Activated CD4-positive, alpha-beta T cell treated with anti-CD3 and anti-CD28 coated beads, Interleukin-2, amount 10 ng/mL, durations not matched to agents 7 days and 5 days (primary cell): ENCODE measurements around the gene RAB27B. TPM values are rescaled to one million over a fixed set of nuclear protein-coding genes. Genes with fewer than 3 reads are reported as not detected.
A peak's percentile ranks its signal among the peaks of the same experiment; 100 is the strongest.

ENCODE experiments used
- CTCF ChIA-PET: fragments of 350-600 bp; sonication (Branson Sonifier 250); formaldehyde crosslinking; loops from one replicate; lab custom pipeline; 2021; ENCODE audit warnings: antibody characterized with exemption; lab: Charles Lee
- POLR2A ChIA-PET: fragments of 350-600 bp; sonication (Branson Sonifier 250); formaldehyde crosslinking; loops from one replicate; lab custom pipeline; 2021; ENCODE audit warnings: antibody characterized with exemption; lab: Charles Lee
- DNase-seq: peaks from one replicate; pipeline ENCODE4 v3.0.0-alpha.2; 2020
- H3K27ac Mint-ChIP-seq: one replicate; pipeline ENCODE4 v1.8.0; 2021; ENCODE audit warnings: mild to moderate bottlenecking, moderate library complexity, mixed read lengths
- H3K27me3 Mint-ChIP-seq: one replicate; pipeline ENCODE4 v1.8.0; 2021; ENCODE audit warnings: mixed read lengths
- H3K36me3 Mint-ChIP-seq: one replicate; pipeline ENCODE4 v1.8.0; 2021; ENCODE audit warnings: low read depth, mixed read lengths
- H3K4me1 Mint-ChIP-seq: one replicate; pipeline ENCODE4 v1.8.0; 2021; ENCODE audit warnings: mixed read lengths
- H3K4me3 Mint-ChIP-seq: one replicate; pipeline ENCODE4 v1.8.0; 2021; ENCODE audit warnings: mild to moderate bottlenecking, moderate library complexity, mixed read lengths
- H3K9me3 Mint-ChIP-seq: one replicate; pipeline ENCODE4 v1.8.0; 2021; ENCODE audit warnings: mixed read lengths
- total RNA-seq, 2 experiments: library from RNA; stranded (reverse); gene quantifications; one replicate each; pipeline ENCODE4 v1.2.3, GENCODE V29; 2021

The RAB27B gene, protein sequence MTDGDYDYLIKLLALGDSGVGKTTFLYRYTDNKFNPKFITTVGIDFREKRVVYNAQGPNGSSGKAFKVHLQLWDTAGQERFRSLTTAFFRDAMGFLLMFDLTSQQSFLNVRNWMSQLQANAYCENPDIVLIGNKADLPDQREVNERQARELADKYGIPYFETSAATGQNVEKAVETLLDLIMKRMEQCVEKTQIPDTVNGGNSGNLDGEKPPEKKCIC
- total RNA-seq: 1 to 10 TPM; 4.8 to 5.2 TPM

DNA sequence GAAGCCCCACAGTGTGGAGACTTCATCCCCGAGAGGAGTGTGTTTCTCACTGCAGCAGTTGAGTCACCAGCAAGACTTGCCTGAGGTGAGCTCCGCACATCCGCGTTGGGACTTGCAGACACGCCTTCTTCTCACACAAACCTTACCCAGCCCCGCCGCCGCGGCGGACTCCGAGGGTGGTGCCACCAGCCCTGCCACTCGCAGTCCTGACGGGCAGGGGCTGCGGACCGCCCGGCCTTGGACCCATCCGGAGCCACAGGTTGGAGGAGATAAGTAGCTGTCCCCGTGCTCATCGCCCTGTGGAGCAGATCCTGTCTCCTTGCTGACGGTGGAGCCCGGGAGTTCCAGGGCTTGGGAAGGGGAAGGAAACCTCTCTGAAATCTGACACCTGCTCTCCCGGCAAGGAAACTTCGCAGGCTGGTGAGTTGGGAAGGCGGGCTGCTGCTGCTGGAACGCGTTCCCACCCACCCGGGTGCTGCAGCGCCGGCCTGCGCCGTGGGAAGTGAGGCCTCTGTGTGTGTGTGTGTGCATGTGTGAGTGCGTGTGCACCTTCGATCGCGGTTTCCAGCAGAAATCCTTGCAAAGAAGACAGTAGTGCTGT, at the start of gene RAB27B:
RAB27B (plus strand) TSS at position 197 of the 601 bp plus-strand sequence. CDS start 49,109 bp downstream, outside the sequence.
- peak within 1 kb of the TSS; percentile 83 for H3K27ac Mint-ChIP-seq
- peaks cover 10% of the 10 kb centered on the region for H3K9me3 Mint-ChIP-seq
- H3K36me3 Mint-ChIP-seq: peaks cover 7% of the 10 kb centered on the region
- peaks cover 22% of the 10 kb centered on the region for H3K4me1 Mint-ChIP-seq
- peak; percentile 75 for DNase-seq
- H3K27me3 Mint-ChIP-seq: peaks cover 6% of the 10 kb centered on the region
- ChIA-PET POLR2A (interaction anchor here (0.6 kb wide), 1 partner anchor 14 kb away, joined by 3 read pairs; no protein-coding TSS in a partner anchor), CTCF (no interaction called here)
- H3K4me3 Mint-ChIP-seq: peak within 1 kb of the TSS; percentile 85

DNA sequence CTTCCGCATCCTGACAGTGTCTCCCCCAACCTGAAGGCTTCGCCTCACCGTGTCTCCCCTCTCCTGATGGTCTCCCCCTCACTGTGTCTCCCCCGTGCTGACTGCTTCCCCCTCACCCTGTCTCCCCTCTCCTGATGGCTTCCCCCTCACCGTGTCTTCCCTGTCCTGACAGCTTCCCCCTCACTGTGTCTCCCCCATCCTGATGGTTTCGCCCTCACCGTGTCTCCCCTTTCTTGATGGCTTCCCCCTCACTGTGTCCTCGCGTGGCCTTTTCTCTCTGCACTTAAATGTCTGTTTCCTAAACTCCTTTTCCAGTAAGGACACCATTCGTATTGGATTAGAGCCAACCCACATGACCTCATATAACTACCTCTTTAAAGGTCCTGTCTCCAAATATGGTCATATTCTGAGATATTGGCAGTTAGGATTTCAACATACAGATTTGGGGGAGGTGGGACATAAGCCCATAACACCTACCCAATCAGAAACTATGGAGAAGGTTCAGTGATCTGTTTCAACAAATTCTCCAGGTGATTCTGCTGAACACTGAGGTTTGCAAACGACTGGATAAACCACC, 47.9 kb upstream of the RAB27B start:
- ChIA-PET CTCF (no interaction called here), POLR2A (no interaction called here)
- Mint-ChIP-seq H3K36me3 (no peaks in the 10 kb centered on the region), H3K27ac (no peak overlapping the region), H3K4me3 (no peak overlapping the region), H3K27me3 (no peaks in the 10 kb centered on the region), H3K4me1 (peaks cover 16% of the 10 kb centered on the region), H3K9me3 (peaks cover 6% of the 10 kb centered on the region)
- no peak for DNase-seq

DNA sequence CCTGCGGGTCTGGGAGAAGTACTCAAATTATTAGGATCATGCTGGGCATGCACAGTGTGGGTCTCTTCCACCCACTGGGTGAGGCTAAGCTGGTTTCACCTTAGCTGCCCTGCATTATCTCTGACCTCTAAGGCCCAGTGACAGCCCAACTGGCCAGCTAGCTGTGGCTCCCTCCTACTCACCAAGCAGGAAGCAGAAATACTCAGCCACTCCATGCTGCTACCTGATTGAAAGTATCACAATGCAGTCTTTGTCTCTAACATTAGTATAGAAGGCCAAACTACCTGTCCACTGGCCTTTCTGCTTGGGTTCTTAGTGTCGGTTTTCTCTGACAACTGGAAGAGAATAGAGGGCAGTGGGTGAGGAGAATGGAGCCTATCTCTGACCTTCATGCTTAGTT, 47.3 kb upstream of the RAB27B start:
- Mint-ChIP-seq H3K27me3 (no peaks in the 10 kb centered on the region), H3K27ac (no peak overlapping the region), H3K36me3 (no peaks in the 10 kb centered on the region), H3K9me3 (peaks cover 6% of the 10 kb centered on the region), H3K4me3 (no peak overlapping the region), H3K4me1 (peaks cover 16% of the 10 kb centered on the region)
- ChIA-PET CTCF (no interaction called here), POLR2A (no interaction called here)
- DNase-seq: no peak

DNA sequence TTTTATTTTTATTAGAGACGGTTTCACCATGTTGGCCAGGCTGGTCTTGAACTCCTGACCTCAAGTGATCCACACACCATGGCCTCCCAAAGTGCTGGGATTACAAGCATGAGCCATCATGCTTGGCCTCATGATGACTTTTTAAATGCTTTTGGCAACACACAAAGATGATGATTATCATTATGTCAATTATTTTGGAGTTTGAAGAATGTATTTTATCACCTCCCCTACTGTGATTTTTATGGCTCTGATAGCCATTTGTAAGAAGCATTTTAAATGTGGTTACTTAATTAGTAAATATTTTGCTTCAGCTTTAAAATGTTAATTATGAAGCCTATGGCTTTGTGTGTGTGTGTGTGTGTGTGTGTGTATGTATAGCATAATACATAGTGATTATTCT, 45.1 kb upstream of the RAB27B start:
- H3K4me3 Mint-ChIP-seq: no peak overlapping the region
- ChIA-PET CTCF (no interaction called here), POLR2A (no interaction called here)
- DNase-seq: no peak
- peaks cover 6% of the 10 kb centered on the region for H3K9me3 Mint-ChIP-seq
- no peak overlapping the region for H3K27ac Mint-ChIP-seq
- H3K4me1 Mint-ChIP-seq: peaks cover 10% of the 10 kb centered on the region
- H3K36me3 Mint-ChIP-seq: no peaks in the 10 kb centered on the region
- H3K27me3 Mint-ChIP-seq: no peaks in the 10 kb centered on the region

DNA sequence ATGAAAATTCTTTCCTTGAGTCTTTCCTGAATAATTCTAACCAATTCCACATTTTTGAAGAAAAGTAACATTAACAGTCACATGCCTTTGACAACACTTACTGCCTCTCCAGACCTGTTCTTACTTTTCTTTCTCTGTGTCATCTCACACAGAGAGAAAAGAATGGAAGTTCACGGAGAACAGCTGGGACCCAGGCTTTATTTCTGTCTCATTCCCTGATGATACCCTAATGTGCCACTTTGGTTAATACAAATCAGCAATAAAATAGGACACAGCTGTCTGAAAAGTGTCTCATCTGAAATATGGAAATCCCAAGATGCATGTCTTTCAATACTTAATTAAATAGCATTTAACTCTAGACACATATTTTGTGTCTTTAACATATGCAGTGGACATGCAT, 42.1 kb upstream of the RAB27B start:
- Mint-ChIP-seq H3K9me3 (peaks cover 6% of the 10 kb centered on the region), H3K27me3 (no peaks in the 10 kb centered on the region), H3K4me3 (no peak overlapping the region), H3K4me1 (peaks cover 10% of the 10 kb centered on the region), H3K36me3 (no peaks in the 10 kb centered on the region), H3K27ac (no peak overlapping the region)
- no peak for DNase-seq
- ChIA-PET CTCF (no interaction called here), POLR2A (no interaction called here)

DNA sequence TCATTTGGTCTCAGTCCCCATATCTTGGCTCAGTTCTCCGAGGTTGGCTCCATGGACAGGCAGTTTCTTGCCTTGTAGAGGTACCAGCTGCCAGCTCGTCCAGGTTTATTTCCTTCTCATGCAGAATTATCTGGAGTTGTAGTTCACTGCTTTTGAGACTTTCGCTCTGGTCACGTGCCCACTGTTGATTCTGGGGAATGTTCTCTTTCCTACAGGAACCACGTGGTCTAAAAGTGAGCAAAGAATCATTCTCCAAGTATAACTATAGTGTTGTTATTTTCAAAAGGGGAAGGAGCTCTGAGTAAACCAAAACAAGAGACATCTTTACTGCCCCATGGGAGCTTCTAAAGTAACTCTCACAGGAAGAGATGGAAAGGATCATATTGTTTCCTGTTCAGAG, 41.2 kb upstream of the RAB27B start:
- POLR2A ChIA-PET: no interaction called here
- Mint-ChIP-seq H3K27ac (no peak overlapping the region), H3K4me3 (no peak overlapping the region), H3K4me1 (peaks cover 10% of the 10 kb centered on the region), H3K27me3 (no peaks in the 10 kb centered on the region), H3K36me3 (no peaks in the 10 kb centered on the region), H3K9me3 (peaks cover 6% of the 10 kb centered on the region)
- CTCF ChIA-PET: no interaction called here
- no peak for DNase-seq

DNA sequence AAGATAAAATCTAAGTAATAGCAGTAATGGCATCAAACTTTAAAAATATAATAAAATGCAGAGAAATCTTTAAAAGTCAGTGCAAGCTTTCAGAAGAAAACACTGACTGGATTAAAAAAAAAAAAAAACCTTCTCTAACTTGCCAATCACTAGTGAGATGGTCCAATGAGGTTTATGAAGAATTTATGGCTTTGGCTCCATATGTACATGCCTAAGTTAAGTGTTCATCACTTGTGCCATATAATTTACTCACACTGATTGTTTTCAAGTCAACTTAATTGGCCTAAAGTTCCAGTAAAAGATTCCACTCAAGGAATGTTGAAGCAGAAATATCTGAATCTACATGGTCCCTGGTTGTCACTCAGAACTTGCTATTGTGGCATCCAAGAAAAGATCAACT, 40.7 kb upstream of the RAB27B start:
- Mint-ChIP-seq H3K27me3 (no peaks in the 10 kb centered on the region), H3K36me3 (no peaks in the 10 kb centered on the region), H3K4me1 (peaks cover 6% of the 10 kb centered on the region), H3K9me3 (peaks cover 6% of the 10 kb centered on the region), H3K27ac (no peak overlapping the region), H3K4me3 (no peak overlapping the region)
- CTCF ChIA-PET: no interaction called here
- no peak for DNase-seq
- POLR2A ChIA-PET: no interaction called here

DNA sequence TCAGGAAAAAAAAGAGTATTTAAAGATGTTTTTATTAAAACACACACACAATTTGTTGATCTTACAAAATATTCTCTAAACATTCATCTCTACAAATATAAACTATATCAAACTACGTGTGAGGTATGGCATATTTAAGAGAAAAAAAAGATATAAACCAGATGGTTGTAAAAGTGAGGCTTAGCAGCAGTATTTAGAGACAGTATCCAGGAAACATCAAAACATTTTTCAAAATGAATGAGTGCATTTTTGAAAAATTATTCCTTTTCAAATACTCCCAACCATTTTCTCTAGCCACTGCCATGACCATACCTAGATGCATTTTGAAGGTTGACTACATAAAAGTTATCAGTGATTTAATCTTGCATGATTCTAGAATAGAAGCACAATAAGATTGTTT, 38.2 kb upstream of the RAB27B start:
- H3K4me1 Mint-ChIP-seq: peaks cover 3% of the 10 kb centered on the region
- no peak for DNase-seq
- POLR2A ChIA-PET: no interaction called here
- no peaks in the 10 kb centered on the region for H3K27me3 Mint-ChIP-seq
- no peaks in the 10 kb centered on the region for H3K9me3 Mint-ChIP-seq
- H3K4me3 Mint-ChIP-seq: no peak overlapping the region
- no peak overlapping the region for H3K27ac Mint-ChIP-seq
- CTCF ChIA-PET: no interaction called here
- no peaks in the 10 kb centered on the region for H3K36me3 Mint-ChIP-seq

DNA sequence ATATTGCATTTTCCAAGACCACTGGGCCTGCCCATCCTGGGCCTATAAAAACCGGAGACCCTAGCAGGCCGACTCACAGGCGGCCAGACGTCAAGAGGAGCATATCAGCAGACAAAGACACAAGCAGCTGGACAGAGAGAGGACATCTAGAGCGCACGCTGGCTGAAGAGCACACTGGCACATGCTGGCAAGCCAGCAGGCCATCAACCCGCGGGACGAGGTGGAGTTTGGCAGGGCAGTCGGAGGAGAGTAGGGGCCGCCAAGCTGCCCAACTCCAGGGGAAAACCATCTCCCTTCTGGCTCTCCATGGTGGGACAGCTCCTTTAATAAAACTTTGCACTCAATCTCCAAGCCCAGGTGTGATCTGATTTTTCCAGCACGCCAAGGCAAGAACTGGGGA, 36.6 kb upstream of the RAB27B start:
- Mint-ChIP-seq H3K9me3 (no peaks in the 10 kb centered on the region), H3K4me3 (no peak overlapping the region), H3K27ac (no peak overlapping the region), H3K27me3 (no peaks in the 10 kb centered on the region), H3K4me1 (peaks cover 3% of the 10 kb centered on the region), H3K36me3 (no peaks in the 10 kb centered on the region)
- POLR2A ChIA-PET: no interaction called here
- CTCF ChIA-PET: no interaction called here
- no peak for DNase-seq

DNA sequence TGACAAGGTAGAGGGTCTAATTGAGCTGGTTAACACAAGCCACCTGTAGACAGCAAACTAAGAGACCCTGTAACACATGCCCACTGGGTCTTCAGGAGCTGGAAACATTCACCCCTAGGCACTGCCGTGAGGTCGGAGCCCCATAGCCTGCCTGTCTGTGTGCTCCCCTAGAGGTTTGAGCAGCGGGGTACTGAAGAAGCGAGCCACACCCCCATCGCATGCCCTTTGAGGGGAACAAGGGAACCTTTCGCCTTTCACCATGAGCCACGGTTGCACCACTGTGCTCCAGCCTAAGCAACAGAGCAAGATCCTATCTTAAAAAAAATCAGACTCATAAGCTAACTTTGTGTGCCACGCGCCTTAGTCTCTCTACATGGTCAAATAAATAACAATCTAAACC, 36.2 kb upstream of the RAB27B start:
- H3K27ac Mint-ChIP-seq: no peak overlapping the region
- H3K36me3 Mint-ChIP-seq: no peaks in the 10 kb centered on the region
- H3K9me3 Mint-ChIP-seq: no peaks in the 10 kb centered on the region
- H3K4me3 Mint-ChIP-seq: no peak overlapping the region
- ChIA-PET CTCF (no interaction called here), POLR2A (no interaction called here)
- H3K4me1 Mint-ChIP-seq: peaks cover 3% of the 10 kb centered on the region
- H3K27me3 Mint-ChIP-seq: no peaks in the 10 kb centered on the region
- no peak for DNase-seq

DNA sequence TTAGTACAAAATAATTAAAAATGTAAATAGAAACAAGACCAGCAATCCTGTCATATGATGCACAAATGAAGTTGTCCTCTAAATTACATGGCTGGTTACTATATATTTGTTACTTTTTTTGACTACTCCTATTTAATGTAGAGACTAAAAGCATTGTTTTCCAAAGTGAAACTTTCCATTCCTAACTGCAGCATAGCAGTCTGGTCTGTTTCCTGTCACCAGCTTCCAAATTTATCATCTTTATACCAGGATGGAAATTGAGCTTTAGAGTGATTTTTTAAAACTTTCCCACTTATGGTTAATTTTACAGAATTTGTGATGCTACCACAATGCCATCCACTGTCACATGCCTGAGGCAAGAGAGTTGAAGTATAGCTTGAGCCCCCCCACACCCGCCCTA, 33.5 kb upstream of the RAB27B start:
- ChIA-PET POLR2A (no interaction called here), CTCF (no interaction called here)
- H3K4me3 Mint-ChIP-seq: no peak overlapping the region
- H3K9me3 Mint-ChIP-seq: no peaks in the 10 kb centered on the region
- no peaks in the 10 kb centered on the region for H3K27me3 Mint-ChIP-seq
- H3K4me1 Mint-ChIP-seq: no peaks in the 10 kb centered on the region
- no peak overlapping the region for H3K27ac Mint-ChIP-seq
- no peaks in the 10 kb centered on the region for H3K36me3 Mint-ChIP-seq
- no peak for DNase-seq

DNA sequence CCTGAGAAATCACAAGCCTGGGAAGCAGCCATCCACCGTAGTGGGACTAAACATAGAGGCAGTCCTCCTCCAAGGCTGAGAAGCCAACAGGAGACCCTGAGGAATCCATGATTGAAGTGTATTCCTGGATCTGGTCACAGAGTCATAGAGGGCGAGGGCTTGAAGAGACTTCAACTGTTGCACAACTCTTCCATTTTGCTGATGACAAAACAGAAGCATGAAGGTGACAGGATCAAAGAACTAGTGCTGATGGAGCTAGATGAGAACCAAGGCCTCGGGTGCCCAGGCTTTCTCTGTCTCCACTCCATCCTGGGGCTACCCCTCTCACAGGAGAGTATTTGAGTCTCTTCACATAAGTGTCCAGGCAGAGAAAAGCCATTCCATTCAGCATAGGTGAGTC, 30.1 kb upstream of the RAB27B start:
- no peaks in the 10 kb centered on the region for H3K27me3 Mint-ChIP-seq
- DNase-seq: no peak
- ChIA-PET CTCF (no interaction called here), POLR2A (no interaction called here)
- H3K36me3 Mint-ChIP-seq: no peaks in the 10 kb centered on the region
- H3K4me1 Mint-ChIP-seq: no peaks in the 10 kb centered on the region
- no peaks in the 10 kb centered on the region for H3K9me3 Mint-ChIP-seq
- no peak overlapping the region for H3K27ac Mint-ChIP-seq
- H3K4me3 Mint-ChIP-seq: no peak overlapping the region

DNA sequence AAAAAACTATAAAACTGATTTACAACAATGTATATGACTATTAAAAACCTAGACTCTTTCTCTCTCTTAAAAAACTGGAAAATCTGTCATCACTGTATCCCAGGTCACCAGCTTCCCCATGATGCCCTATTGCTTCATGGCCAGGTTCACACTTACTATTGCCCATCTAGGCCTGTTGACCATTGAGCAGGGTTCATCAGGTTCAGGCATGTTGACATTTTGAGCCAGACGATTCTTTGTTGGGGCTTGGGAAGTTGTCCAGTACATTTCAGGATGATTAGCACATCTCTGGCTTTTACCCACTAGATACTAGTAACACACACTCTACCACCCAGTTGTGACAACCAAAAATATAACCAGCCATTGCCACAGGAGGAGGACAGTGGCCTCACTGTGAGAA, 26.9 kb upstream of the RAB27B start:
- Mint-ChIP-seq H3K9me3 (peaks cover 2% of the 10 kb centered on the region), H3K36me3 (no peaks in the 10 kb centered on the region), H3K4me3 (no peak overlapping the region), H3K27me3 (no peaks in the 10 kb centered on the region), H3K27ac (no peak overlapping the region), H3K4me1 (peaks cover 16% of the 10 kb centered on the region)
- no peak for DNase-seq
- ChIA-PET POLR2A (no interaction called here), CTCF (interaction anchor here (1.1 kb wide), 1 partner anchor 8 kb away, joined by 3 read pairs; no protein-coding TSS in a partner anchor)
